ENCODE data around the gene HIC1. TPM values are rescaled to one million over a fixed set of nuclear protein-coding genes. Genes with fewer than 3 reads are reported as not detected.

Gene HIC1
- total RNA-seq, 1 experiment from 2014 or later: 0.31 TPM

DNA sequence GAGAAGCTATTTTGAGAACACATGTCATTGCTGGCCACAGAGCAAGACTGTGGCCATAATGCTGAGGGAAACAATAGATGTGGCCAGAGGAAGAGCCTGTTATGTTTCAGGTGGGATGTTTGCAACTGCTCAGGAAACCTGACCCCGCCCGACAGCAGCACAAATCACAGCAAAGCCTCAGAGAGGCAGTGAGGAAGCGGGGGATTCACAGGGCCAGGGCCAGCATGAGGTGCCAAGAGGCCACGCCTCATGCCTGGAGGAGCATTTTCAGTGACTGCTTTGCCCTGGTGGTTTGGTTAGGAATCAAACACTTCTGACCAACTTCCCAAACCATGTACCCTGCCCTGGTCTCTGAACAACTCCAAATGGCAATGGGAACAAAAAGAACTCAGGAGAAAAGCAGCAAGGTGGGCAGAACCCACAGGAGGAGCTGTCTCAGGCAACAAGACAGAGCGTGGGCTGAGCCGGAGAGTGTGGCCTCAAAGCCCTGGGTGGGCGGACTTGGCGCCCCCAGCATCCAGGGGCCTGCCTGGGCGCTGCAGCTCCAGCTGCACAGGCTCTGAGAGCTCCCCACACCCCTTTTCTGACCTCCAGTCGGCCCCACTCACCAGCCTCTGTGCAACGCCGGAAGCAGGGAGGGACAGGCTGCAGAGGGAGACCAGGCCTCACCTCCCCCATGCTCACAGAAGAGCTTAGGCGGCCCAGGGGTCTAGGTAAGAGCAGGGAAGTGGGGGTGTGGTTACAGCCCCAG, 20.6 kb downstream of the HIC1 start:
- DNase-seq (ENCODE audit: low spot score): no peak

DNA sequence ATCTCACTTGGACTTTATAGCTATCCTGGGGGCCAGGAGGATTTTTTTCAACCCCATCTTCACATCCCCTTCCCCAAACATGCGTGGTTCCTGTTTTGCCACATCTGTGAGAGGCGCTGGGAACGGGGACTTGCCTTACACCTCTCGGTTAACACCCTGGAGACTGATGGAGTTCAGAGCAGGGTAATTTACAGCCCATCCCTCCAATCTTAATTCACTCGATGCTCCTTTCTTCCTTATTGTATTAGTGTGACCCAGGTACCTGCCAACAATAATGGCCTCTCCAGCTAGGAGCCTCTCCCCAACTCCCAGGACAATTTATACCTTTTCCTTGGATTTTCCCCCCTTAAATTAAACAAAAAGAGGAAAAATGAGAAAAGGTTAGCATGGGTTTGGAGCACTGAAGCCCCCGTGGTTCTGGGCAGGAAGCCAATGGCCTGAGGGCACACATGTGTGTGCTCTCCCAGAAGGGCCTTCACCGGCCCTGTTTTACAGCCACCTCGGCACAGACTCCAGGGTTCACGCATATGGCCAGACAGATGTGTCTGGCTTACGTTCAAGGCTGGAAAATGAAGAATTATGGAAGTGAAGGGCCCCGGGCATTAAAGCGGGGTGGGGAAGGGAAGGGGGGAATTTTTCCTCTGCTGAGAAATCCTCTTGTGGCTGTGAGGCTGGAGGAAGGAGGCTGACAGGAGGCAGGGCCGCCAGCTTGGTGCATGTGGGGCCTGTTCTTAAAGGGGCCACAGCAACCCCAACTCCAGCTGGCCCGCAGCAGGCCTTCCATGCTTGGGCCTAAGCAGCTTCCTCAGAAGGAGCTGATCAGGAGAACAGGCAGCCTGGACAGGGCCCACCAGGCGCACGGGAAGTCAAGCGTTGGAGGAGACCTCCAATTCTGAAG, 21.4 kb downstream of the HIC1 start:
- no peak for DNase-seq (ENCODE audit: low spot score)

DNA sequence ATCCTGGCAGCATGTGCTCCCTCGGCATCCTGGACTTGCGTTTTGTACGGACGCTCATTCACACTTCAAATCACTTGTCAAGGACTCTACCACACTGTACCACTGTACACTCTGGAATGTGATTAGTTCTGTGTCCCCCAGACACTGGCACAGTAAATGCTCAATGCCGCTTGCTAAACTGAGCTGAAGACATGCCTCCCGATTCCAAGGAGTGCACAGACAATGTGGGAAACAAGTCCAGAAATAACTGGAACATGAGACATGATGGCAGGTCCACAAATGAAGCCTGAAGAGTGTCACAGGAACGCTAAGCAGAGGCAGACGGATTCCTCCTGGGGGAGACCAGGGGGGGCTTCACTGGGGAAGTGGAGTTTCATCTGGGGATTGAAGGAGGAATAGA, 22.1 kb downstream of the HIC1 start:
- DNase-seq (ENCODE audit: low spot score): no peak

DNA sequence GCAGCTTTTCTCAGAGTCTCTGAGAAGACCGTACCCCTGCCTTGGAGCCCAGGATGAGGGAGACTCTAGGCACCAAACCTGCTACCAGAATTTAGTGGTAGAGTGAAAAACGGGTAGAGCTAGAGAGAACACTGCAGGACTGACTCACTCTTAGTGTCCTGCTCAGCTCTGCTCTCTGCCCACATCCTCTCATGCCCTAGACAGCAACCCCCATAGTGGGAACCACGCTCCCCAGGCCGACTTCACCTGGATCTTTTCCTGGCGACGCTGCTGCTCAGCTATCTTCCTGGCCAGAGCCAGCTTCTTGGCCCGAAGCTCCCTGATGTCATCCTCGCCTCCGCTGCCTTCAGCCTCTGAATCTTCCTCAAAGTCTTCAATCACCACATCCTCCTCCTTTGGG, 26.7 kb downstream of the HIC1 start:
- DNase-seq (ENCODE audit: low spot score): no peak

DNA sequence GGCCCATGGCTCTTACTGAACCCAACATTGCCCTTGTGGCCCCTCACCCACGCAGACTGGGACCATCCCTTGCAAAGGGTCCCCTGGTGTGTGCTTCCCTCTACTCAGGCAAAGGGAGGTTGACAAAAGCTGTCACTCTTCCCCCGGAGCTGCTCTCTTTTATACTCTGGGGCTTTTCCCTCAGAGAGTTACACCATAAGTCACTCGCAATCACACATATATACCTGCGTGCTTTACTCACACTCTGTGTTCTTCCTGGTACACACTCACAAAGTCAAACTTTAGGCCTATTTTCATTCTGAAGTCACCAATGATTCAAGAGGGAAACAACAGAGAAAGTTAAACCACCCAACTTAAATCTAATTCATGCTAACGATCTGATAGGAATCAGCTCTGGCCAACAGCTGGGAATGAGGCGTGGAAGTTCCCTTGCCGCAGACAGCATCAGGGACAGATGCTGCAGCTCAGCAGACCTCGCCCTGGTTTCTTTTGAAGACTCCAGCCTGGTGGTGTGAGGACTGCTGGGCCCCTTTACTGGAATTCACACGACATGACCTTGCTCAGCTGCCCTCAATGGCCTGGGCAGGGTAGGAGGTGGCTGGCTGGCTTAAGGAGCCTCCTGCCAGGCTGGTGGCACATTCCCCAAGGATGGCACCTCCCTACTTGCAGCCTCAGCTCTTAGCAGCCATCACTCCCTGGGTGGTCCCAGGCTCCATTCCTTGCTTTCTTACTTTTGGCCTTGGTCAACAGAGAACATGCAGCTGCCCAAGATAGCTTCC, 27.3 kb downstream of the HIC1 start:
- no peak for DNase-seq (ENCODE audit: low spot score)

DNA sequence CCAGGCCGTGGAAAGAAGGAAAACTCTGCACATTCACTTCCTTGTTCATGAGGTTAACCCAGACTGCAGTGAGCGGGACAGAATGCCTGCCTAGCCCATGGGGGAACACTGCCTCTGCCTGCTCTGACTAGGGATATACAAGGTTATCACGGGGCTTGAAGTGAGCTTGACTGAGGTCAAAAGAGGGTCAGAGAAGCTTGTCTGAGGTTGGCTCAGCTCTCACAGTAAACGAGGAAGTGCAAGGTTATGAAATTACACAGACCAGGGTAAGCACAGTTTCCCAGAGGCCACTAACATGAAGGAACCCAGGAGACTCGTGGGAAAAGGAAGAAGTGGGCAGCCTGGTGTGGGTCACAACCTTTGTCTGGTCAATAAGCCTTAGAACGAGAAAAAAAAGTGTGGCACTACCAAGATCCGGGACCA, 28.7 kb downstream of the HIC1 start:
- peak; percentile 22 for DNase-seq (ENCODE audit: low spot score)

DNA sequence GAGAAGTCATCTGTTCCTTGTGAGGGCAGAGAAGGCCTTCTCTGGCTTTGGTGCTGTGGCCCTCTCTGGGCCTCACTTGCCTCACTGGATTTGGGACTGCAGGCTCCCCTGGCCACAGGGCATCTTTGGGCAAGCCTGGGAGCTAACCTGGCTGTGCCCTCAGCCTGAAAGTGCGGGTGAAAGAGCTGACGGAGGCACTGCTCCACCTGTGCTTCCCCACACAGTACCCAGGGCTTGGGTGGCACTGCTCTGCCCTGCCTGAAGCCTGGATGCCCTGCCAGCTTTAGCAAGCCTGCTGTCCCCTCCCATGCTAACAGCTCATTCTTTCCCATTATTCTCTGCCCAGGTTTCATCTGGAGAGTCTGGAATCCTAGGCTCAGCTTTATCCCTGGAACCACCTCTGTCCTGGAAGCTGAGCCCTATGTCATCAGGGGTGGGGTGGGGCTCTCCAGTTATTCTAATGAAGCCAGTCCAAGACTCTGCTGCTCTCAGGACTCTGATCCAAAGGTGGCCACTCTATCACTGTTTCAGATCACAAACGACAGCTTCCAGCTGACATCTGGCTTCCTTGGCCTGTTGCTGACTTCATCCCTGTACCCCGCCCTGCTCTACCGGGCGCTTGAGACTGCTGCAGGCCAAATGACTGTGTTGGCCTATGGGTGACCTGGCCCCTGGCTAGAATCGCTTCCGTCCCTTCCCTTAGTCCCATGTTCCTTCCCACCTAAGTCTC, 29.3 kb downstream of the HIC1 start:
- DNase-seq (ENCODE audit: low spot score): peak; percentile 66

DNA sequence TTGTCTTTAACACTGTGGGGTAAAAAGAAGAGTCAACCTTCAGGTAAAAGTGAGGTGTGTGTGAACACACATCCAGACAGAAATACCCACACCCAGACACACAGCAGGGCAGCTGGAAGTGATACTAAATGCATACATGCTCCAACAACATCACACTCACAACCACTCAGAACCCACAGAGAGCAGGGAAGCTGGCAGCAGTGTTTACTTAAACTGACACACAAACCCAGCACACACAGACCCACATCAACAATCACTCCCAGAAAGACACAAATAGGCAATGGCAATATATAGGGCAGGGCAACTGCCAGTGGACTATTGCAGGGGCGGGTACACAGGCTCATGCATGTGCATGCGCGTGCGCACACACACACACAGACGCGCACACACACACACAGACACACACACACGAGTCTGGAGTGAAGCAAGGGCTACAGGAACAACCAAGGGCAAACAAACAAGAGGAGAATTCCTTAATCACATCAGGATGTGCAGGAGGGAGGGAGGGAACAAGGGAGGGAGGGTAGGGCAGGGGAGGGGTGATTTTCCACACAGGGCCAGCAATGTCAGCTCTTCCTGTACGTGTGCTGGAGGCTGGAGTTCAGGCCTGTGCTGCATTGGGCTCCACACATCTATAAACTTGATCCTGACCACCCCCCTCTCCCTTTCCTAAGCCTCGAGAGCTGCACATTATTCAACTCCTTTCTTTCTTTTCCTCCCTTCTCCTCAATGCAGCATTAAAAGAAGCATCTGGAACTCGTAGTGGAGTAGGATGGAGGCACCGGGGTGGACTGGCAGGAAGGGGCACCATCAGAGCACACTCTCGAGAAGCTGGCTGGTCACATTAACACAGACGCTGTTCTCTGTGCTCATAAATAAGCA, 30.1 kb downstream of the HIC1 start:
- DNase-seq (ENCODE audit: low spot score): peak; percentile 41

DNA sequence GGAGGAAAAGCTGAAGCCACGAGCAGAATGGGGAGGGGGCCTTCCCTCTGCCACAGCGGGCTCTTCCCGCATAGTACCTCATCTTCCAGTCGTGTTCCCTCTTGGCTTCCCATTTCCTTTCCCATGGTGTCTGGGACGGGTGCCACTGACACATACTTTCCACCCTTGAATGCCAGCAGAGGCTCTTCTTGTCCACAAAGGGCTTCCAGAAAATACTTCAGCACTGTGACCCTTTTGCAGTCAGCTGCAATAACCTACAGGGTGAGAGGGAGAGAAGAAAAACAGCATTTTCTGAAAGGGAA, 30.7 kb downstream of the HIC1 start:
- DNase-seq (ENCODE audit: low spot score): no peak

DNA sequence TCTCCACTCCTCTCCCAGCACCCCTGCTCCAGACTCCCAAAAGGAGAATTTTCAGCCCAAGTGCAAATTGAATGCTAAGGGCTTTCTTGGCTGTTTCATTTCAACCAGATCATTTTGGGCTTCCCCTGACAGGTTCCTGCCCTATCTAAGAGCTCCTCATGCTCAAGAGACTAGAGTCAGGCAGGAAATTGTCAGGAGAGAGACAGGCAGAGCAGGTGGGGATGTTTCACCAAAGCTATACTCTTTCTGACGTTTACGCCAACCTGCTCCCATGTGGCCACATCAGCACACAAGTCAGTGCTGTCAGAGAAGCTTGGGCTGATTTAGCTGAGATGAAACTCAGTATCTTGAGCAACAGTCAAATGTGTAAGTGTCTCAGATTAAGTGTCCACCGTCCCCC, 31.4 kb downstream of the HIC1 start:
- DNase-seq (ENCODE audit: low spot score): no peak

DNA sequence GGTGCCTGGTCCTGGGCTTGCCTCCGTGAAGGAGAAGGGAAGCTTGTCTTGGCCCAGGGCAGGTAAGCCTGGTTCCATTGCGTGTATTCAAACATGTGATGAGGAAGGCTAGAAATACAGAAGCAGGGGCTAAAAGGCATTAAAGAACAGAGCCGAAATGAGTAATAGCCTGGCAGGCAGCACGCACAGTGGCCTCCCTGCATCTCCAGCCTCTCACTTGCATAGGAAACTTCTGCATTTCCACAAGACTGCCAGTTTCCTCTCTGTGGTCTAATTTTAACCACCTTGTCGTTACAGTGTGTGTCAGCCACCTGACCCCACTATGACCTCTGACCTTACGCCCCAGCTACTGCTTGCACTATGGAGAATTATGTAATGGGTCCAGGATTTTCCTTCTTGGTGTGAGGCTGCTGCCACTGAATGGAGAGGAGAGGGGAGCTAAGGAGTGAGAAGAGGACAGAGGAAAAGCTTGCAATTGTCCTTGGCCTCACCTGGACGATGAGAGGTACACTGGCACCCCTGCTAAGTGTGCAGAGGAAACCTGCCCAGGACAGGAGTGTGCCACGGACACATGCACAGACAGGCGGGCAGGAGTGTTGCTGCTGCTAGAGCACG, 32.8 kb downstream of the HIC1 start:
- DNase-seq (ENCODE audit: low spot score): no peak

DNA sequence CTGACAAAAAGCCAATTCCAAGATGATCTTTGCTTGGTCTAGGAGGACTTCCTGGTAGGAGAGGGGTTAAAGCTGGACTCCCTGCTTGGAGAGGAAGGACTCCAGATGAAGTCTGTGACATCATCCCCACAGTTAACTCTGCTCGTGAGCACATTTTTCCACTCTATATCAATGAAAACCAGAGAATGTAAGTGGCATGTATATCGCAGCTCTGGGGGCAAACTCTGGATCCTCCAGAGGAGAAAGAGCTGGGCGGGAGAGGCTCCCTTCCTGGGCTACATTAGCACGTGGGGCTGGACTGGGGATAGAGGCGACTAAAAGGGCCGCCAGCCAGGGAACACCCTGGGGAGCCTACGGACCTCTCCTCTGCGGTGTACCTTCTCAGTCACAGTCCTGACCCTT, 34.1 kb downstream of the HIC1 start:
- no peak for DNase-seq (ENCODE audit: low spot score)

DNA sequence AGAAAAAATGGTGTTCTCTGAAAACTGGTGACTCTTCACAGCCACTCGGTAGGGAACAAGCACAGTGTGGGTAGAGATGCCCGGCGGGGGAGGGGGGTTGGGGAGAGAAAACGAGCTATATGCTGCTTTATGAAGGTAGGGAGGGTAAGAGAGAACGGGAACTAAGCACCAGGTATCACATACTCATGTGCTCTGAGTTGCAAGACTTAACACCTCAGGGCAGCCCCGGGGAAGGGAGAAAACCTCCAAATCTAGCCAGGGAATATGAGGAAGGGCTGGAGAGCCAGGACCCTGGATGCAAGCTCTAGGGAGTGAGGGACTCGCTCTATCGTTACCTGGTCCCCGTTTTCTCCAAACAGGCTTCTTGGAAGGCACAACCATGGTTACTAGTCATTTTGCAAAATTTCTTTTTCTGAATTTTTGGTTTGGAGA, 35.3 kb downstream of the HIC1 start:
- DNase-seq (ENCODE audit: low spot score): no peak

DNA sequence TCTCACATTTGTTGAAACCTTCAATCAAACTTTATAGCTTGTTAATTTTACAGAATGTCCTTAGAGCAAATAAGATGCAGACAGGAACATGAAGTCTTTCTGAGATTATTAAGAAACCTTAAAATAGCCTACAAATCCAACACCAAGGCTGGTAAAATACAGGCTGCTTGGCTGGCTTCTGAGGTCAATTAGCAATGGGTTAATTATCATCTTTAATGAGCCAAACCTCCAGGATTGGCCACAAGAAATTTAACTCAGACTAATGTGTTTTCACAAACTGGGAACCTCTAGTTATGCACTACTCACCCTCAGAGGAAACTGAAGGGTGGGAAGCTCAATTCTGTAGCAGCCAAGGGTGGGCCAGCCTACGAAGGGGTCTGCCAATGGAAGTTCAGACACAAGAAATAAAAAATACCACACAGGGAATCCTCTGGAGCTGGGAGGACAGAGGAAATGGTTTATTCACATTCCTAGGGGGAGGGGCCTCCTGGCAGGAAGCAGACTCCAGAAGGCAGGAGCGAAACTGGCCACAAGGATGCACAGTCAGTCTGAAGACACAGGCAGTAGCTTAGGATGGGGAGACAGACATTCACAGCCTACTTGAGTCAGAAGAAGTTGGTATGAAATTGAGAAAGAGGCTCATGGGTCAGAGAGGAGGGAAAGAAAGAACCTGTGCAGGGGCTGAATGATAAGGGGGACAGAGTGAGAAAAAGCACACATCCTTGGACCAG, 36.1 kb downstream of the HIC1 start:
- no peak for DNase-seq (ENCODE audit: low spot score)

DNA sequence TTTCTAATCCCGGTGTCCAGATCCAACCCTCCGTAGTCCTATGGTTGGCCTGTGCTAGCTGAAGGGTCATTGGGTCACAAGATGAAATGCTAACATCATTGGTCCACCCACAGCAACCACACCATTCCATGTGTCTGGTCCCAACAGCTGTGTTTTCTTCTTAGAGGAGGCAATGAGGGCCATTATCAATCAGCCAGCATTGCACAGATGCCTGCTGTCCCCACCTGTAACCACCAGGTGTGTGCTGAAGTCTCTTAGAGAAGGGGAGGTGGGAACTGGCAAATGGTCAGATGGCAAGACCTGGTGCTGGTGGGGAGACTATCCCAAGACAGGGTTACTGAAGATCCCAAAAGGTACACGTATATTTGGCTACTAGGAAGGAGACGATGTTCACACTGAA, 37.4 kb downstream of the HIC1 start:
- no peak for DNase-seq (ENCODE audit: low spot score)

DNA sequence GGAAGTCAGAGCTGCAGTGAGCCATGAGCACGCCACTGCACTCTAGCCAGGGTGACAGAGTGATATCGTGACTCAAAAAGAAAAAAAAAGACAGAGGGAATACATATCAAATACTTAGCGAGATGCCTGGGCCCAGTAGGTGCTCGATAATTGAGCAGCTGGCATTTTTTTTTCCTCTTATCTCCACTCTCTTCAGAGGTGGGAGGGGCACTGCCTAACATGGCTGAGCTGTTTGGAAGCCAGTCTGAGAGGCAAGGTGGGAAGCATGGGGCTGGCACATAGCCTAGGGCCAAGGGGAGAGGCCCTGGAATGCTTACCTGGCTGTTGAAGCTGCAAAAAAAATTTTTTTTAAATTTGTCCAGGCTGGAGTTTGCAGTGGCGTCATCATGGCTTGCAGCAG, 38.4 kb downstream of the HIC1 start:
- no peak for DNase-seq (ENCODE audit: low spot score)

DNA sequence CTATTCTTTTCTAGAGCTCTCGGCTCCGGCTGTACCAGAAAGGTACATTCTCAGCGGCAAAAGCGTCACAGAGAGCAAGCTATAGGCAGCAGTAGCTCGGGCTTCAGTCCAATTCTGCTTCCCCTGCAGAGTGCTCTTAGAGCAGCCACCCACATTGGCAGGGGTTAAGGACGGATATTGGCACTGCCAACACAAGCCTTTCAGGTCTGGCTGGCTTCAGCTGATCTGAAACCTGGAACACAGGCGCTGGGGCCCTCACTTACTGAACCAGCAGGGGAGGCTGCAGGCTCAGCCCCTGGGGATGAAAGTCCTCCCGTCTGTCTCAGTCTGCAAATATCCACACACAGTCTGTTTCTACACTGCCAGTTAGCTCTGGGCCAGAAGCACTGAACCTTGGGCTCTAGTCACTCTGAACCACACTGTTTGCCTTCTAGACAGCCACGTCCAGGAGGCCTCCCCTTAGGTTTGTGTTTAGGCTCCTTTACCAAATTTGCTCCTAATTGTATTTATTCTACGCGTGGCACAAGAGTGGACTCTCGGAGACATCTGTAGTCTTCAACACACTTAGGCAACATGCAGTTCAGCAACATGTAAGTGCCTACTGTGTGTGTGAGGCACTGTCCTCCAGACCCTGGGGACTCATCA, 40.1 kb downstream of the HIC1 start:
- DNase-seq (ENCODE audit: low spot score): peak; percentile 28

DNA sequence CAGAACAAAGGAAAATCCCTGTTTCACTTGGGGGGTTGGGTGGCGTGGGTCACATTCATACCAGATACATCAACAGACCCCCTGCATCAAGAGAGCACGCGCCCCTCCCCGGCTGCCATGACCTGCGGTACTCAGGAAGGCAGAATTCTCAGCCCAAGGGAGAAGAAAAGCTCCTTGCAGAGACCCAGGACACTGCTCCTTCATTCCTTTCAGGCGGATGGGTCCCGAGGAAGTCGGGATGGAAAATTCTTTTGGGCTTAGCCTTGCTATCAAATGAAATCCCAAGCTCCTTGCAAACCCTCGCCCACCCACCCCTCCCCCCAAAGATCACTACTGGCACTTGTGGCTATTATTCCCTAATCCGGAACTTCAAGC, 40.6 kb downstream of the HIC1 start:
- DNase-seq (ENCODE audit: low spot score): no peak

All from HT-29 (cell line).